SIG-M5 treated with dmso at 0.1 percent for 504 hours (cell line): ENCODE results near the gene TNFSF15.

Experiments used
- DNase-seq: peaks from one replicate; lab custom pipeline; 2025; ENCODE audit not compliant: unreplicated experiment; lab: John Stamatoyannopoulos, UW

Gene TNFSF15

DNA sequence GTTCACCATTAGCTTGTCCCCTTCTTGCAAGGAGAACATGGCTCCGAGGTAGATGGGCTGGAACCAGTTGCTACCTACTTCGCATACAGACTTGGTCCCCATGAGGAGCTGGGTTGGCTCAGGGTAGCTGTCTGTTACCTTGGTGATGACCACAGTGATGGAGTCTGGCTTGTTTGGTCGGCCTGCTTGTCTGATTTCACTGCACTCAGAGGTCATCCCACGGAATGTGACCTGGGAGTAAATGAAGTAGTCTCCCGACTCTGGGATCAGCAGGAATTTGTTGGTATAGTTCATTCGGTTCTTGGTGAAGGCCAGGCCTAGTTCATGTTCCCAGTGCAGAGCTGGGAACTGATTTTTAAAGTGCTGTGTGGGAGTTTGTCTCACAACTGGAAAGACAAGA is 15.3 kb downstream of the TNFSF15 start:
- DNase-seq = no peak

DNA sequence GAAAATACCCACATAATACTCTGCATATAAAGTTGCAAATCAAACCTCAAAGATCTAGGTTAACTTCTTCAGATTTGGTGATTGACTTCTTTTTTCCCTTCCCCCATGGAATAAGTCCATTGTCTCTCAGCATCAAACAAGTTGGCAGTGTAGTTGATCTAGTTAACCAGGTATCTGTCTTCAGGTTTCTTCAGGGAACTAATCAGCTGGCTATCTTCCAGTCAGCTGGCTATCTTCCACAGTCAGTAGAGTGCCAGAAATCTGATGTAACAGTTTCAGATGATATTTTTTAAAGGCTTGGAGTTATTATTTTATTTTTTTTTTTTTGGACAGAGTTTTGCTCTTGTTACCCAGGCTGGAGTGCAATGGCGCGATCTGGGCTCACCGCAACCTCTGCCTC is 16.8 kb downstream of the TNFSF15 start:
- DNase-seq = no peak

DNA sequence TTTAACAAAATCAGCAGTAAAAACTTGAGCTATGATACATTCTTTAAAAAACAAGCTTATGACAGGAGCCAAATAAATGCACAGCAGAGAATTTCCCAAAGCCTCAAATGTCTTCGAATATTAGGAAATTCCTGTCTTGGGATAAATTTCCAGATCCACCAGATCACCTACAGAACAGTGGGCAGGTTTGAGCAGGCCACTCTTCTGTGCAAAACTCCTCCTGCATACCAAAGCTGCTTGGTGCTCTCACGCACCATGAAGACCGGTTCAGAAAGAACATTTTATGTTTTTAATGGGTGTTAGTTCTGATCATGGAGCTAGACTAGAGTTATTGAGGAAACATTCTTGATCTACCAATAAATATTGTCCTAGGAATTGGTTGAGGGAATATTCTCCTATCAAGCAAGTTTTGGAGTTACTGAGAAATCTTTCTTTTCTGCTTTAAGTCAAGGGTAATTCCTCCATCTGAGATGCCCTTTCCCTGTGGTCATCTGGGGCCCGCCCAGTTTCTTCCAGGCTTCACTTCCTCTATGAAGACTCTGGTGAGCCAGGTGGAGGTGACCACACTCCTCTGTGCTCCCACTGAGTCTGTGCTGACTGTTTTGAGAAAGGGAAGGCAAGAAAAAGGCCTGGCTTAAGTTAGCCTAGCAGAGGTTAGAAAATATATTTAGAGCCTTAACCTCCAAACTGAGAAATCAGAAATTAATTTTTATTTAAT is 17.9 kb downstream of the TNFSF15 start:
- no peak for DNase-seq

DNA sequence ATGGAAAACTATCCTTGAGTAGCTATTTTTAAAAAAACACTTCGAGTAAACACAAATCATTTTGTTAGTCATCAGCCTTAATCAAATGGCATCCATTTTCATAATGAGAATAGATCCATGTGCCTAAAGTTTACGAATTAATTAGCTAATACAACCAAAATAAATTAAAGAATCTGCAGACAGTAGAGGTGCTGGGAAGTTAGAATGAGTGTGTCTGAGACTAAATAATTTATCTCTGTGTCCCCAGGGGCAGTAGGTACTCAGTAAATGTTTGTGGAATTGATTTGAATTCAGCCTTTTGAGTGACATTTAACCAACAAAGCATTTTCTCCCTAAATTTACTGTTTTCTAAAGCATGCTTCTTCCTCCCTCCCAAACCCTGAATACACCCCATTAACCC is 18.6 kb downstream of the TNFSF15 start:
- DNase-seq = no peak

DNA sequence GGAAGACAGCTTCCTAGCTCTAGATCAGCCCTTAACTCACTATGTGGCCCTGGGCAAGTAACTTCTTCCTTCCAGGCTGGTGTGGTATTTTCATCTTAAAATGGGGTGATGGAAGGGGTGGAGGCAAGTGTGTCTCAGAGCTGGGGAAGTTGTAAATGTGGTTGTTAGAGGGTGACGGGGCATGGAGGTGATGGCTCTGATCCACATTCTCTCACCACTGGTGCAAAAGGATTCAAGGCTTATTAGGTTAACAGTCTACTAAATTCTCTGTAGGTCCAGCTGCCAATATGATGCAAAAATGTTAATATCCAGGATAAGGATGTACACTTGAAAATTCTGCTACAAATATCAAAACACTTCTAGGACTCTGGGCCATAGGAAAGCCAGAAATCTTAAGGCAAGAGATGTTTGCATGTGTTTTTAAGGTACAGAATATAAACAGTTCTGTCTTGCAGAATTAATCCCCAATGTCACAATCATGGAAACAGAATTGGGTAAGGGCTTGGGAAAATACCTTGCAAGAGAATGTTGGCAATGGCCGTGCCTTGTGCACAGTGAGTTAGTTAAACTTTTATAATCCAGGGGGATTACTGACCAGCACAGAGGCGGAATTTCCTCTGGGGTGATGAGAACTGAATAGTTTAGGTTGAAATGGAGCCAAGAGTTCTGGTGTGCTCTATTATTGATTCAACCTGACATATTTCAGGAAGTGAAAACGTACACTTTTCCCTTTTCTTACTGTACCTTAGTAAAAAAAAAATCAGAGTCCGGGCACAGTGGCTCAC is 19.8 kb downstream of the TNFSF15 start:
- DNase-seq = no peak

DNA sequence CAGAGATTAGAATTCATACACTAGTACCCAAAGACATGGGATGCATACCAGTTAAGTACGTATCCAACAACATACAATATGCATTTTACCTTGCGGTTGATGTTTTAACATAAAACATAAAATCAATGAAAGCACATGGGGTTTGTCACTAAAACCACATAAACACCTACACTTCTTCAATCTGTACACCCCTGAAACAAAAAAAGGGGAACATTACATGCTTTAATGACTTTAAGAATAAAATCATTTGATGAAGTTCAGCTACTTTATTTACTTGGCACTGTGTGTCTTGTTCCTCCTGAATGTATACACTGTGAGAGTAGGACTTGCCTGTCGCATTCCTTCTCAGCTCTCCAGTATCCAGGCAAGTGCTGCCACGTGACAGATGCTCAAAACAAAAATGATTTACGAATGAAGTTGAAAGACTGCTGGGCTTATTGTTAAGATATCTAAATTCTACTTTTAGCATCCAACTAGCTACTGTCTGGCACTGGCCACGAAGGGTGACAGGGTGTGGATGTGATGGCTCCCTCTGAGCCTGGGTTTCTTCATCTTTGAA is 21.0 kb downstream of the TNFSF15 start:
- DNase-seq = no peak

DNA sequence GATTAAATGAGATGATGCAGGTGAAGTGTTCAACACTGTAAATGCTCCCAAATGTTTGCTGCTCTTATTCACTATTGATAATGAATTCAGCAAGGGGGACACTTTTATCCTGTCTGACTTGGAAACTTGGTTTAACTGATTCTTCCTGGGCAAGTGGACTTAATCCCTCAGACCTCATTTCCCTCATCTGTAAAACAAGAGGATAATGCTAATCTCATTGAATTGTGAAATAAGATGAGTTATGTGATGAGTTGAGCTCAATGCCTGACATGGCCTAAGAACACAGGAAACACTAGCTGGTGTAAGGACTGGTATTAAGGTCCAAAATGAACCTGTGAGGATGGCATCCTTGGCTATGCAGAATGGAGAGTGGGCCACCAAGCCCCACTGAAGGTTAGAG is 23.3 kb downstream of the TNFSF15 start:
- no peak for DNase-seq

DNA sequence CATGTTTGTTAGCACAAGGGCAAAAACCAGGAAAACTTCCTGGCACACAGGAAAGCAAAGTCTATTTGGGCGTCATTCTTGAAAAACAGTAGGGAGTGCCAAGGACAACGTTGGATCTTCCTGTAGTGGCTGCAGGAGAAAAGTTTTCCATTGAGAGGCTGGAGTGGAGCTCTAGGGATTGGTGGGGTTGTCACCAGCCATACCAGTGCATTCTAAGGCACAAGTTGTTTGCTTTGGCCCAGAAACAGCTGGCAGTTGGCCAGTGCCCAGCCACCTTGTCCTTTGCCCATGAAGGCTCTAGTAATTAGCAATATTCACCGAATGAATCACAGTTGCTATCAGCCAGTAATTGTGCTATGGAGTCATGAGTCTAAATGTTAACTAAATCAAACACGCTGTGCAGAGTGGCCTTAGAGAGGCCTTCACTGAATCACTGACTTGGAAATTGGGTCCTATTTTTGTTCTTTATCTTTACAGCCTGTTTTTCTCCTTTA is 26.4 kb downstream of the TNFSF15 start:
- no peak for DNase-seq

DNA sequence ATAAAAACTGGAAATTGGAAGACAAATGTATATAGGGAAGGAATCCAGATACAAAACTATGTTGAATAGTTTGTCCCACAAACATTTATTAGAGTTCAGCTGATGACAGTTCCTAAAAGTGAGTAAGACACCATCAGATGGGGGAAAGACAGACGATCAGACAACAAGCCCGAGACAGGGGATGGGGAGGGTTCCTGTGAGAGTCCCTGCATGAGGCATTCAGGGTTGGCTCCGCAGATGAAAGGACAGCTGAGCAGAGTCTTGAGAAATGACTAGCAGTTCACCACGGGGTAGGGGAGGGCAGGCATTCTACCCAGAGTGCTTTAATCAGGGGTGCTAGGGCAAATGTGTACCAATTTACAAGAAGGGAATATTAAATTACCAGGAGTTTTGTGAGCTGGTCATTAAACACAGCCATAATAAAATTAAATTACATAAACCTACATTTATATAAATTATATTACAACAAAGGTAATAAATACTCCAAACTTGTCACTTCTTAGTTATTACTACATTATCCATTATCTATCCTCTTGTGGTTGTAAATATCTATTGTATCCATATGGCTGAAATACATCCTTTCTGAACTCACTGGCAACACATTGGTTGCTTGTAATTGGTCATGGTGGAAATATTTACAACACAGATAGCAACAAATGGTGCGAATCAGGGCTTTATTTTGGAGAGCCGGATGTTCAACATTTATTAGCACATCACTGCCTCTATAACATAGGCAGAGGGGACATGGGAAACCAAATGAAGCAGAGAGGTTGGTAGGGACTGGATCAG is 27.8 kb downstream of the TNFSF15 start:
- DNase-seq = no peak

DNA sequence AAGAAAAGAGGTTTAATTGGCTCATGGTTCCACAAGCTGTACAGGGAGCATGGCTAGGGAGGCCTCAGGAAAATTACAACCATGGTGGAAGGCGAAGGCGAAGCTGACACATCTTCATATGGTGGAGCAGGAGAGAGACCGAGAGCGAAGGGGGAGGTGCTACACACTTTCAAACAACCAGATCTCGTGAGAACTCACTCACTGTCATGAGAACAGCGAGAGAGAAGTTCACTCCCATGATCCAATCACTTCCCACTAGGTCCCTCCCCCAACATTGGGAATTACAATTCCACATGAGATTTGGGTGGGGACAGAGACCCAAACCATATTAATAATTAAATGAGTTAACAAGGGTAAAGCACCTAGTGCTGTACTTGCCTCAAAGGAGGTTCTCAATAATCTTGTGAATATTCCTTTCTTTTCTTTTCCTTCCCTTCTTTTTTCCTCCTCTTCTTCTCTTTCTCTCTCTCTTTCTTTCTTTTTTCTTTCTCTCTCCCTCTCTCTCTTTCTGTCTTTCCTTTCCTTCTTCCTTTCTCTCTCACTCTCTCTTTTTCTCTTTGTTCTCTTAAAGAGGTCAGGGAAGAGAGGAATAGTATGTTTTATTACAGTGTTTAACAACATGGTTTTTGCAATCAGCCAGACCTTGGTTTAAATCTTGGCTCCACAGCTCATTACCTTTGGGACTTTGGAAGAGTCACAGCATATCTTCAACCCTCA is 29.0 kb downstream of the TNFSF15 start:
- DNase-seq = no peak

DNA sequence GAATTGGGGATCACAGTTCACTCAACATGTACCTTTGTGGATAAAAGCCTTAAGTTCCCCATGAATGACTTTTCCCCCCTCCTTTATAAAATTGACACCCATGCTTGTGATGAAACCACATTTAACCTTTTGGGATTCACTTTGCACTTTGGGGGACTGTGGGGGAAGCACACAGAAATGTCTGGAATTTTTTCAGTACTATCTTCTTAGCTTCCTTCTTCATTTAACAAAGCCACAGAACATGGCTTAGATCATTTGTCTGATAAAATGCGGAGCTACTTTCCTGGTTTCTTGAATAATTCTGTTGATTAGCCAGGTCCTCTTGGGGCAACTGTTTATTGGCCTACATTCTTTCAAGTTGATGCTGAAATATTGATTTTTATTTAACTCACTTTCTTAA is 29.9 kb downstream of the TNFSF15 start:
- no peak for DNase-seq

DNA sequence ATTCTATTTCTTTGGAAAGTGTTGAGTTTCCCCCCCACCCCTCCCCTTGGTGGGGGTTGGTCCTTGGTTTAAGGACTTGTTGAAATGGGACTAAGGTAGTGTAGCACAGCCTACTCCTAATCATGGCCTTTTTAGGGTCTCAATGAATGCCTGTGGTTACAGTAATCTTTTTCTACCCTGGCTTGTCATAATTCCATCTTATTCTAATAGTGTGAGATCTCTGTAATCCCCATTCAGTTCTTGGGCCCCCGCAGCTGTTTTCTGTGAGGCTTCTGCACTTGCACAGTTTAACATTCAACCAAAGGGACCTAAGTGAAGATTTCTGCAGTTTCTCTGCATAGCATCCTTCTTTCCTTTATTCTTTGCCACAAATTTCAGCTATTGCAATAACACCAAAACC is 30.7 kb downstream of the TNFSF15 start:
- DNase-seq = no peak

DNA sequence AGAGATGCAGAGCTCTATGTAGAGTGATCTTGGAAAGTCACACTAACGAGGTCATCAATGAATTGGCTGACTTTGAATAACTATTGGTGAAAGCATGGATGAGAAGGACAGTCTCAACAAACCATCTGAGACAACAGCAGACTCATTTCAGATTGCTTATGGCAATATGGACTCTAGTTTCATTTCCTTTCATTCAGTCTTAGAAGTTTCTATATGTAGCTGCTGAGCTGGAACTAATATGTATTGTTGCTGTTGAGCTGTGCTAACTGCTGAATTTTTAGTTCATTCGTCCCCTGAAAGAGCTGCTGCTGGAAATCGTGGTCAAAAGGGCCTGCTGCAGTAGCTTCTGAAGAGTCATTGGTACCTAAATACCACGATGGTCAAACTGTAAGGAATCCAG is 31.3 kb downstream of the TNFSF15 start:
- no peak for DNase-seq

DNA sequence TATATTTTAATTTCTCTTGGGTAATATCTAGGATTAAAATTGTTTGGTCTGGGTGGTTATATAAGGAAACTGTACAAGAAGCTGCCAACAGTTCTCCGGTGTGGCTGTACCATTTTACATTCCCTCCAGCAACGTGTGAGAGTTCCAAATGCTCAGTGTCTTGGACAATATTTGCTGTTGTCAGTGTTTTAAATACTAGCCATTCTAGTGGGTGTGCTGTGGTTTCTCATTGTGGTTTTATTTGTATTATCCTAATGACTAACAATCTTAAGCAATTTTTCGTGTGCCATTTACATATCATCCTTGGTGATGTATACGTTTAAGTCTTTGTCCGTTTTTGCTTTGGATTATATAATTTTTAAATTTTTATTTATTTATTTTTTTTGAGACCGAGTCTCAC is 34.0 kb downstream of the TNFSF15 start:
- DNase-seq = no peak

DNA sequence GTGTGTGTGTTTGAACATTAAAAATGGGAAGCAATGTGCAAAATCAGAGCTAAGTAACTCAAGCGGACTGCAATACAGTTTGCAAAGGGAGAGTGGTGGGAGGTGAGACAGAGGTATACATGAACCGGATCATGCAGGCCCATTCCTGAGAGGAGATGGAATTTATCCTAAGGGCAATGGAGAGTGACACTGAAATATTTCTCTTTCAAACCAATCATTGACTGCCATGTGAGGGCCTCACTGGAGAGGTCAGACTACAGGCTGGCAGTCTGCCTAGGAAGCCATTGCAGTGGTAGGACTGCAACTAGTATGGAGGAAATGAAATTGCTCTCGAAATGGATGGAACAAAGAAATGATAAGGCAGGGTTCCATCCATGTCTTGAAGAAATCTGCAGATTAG is 34.8 kb downstream of the TNFSF15 start:
- no peak for DNase-seq

DNA sequence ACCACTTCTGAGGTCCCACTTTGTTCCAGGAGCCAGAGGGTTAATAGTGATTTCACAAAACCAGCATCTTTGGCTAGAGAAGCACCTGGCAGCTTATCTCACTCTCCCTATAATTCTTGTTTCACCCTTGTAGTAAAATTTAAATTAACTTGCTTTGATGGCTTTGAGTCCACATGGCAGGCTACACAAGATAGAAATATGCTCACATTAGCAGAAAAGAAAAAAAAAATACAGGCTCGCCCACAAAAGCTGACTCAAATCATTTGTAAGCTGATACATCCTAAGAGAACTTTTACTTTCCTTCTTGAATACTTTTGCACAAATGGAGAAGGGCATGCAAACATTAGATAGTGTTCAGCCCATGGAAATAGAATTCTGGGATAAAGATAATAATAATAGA is 36.2 kb downstream of the TNFSF15 start:
- no peak for DNase-seq

DNA sequence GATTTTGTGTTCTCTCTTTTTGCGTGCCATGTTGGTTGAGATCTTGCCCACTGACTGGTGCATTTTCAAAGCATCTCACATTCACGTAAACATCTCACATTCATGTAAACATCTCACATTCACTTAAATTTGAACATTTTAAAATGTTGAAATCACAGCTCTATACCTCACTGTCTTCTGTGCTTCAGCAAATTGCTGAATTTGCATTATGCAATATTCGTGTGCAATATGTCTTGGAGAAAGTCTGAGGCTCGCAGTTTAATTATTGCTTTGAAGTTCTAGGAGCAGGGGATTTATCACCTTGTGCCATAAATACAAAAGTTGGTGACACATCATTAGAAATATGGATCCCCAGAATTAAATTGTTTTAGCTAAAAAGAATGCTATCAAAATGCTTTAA is 42.6 kb downstream of the TNFSF15 start:
- DNase-seq = no peak

DNA sequence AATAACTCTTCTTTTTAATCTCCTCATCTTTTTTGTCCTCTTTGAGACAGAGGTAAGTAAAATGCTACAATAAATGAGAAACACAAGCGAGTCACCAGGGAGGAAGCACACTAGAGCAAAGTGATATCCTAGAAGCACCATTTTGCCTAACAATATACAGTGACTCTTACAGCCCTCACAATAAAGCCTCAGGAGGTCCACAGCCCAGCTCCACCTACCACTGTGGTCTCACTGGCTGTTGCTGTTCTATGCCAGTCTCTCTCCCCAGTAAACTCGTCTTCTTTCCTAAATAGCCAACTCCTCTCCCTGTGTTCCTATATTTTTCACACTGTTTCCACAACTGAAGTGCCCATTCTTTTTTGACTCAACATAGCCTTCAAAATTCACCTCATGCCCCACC is 44.3 kb downstream of the TNFSF15 start:
- DNase-seq = no peak

DNA sequence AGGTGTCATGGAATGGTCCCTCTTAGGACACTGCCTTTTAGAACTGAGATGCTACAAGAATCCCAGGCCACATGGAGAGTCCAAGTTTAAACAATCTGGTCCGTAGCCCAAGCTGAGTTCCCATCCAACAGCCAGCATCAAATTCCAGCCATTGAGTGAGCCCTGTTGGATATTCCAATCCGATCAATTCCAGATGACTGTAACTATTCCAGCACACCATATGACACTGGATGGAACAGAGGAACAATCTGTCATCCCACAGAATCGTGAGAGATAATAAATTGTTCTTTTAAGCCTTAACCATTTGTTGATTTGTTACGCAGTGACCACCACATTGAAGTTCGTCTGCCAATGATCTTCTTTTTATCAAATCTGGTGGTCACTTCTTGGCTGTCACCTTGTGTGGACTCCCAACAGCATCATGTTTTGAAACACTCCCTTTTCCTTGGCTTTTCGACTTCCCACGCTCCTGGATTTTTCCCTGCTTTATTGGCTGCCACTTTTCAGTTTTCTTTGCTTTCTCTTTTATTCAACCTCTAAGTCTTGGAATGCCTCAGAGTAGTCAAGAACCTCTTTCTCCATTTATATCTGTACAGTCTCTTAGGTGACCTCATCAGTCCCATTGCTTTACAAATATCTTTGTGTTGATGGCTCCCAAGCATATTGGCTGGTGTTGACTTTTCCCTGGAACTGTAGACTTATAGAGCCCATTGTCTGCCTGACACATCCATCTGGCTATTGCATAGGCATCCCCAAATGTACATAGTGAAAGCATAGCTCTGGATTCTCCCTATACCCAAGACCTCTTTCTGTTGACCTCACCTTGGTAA is 46.1 kb downstream of the TNFSF15 start:
- no peak for DNase-seq

DNA sequence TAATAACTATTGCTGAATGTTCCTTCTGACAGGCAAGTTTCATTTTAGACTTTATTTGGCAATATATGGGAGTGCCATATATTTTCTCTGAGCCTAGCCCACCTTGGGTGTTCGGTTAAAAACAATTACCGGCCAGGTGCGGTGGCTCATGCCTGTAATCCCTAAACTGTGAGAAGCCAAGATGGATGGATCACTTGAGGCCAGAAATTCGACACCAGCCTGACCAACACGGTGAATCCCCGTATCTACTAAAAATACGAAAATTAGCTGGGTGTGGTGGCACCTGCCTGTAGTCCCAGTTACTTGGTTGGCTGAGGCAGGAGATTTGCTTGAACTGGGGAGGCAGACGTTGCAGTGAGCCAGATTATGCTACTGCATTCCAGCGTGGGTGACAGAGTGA is 47.9 kb downstream of the TNFSF15 start:
- DNase-seq = no peak
